HG03196 (cell line): Measurements from ENCODE around the gene SELENOO.
"Not testable (repeated sequence)": the region's sequence is repeated elsewhere in the genome, so short reads cannot be mapped to it uniquely, and the experiment has no call there.

Source experiments
- ATAC-seq: cut with Tn5 transposase; IDR thresholded peaks from one replicate; pipeline ENCODE4 v1.9.1; 2021; ENCODE audit not compliant: unreplicated experiment

Gene SELENOO

GRCh38 chr22:50200461-50201190 lies at the start of gene SELENOO:
Gene SELENOO, plus strand, starts transcription at chr22:50201011. Its CDS starts 26 bp downstream, at chr22:50201037.
- peak; percentile 66 for ATAC-seq

GRCh38 chr22:50151571-50152537 lies 49.0 kb upstream of the SELENOO start:
- no peak for ATAC-seq

GRCh38 chr22:50153056-50153755 lies 47.6 kb upstream of the SELENOO start:
- ATAC-seq: no peak

GRCh38 chr22:50153756-50154140 lies 47.1 kb upstream of the SELENOO start:
- no peak for ATAC-seq

GRCh38 chr22:50157709-50158375 lies 43.0 kb upstream of the SELENOO start:
- ATAC-seq: no peak

- ATAC-seq: no peak
Measured at GRCh38 chr22:50160947-50161346, 39.9 kb upstream of the SELENOO start.

- no peak for ATAC-seq
Measured at GRCh38 chr22:50161508-50162390, 39.1 kb upstream of the SELENOO start.

- ATAC-seq: no peak
Measured at GRCh38 chr22:50162391-50162956, 38.3 kb upstream of the SELENOO start.

GRCh38 chr22:50165436-50166123 lies 35.2 kb upstream of the SELENOO start:
- no peak for ATAC-seq

GRCh38 chr22:50167689-50168489 lies 32.9 kb upstream of the SELENOO start:
- ATAC-seq: no peak

GRCh38 chr22:50168490-50169180 lies 32.2 kb upstream of the SELENOO start:
- ATAC-seq: not testable (repeated sequence)

- no peak for ATAC-seq
Measured at GRCh38 chr22:50169181-50169759, 31.5 kb upstream of the SELENOO start.

- no peak for ATAC-seq
Measured at GRCh38 chr22:50169774-50170341, 31.0 kb upstream of the SELENOO start.

- ATAC-seq: no peak
Measured at GRCh38 chr22:50170453-50171318, 30.1 kb upstream of the SELENOO start, which contains the start of gene PANX2. Gene PANX2, plus strand, starts transcription at chr22:50170731. Its CDS starts 0 bp downstream, at chr22:50170731.

- ATAC-seq: no peak
Measured at GRCh38 chr22:50171319-50171964, 29.4 kb upstream of the SELENOO start.
